SK-N-SH (cell line): ENCODE measurements around the gene TSPAN11. TPM values are rescaled to one million over a fixed set of nuclear protein-coding genes. Genes with fewer than 3 reads are reported as not detected.

Experiments used
- CTCF ChIA-PET: fragments of 300-600, 350-600 bp; formaldehyde crosslinking; extraction: SDS; loops from one replicate; lab custom pipeline; 2021; lab: Yijun Ruan, JAX
- POLR2A ChIA-PET: fragments of 350-600 bp; sonication (Branson Sonifier 250); formaldehyde crosslinking; extraction: SDS; loops from one replicate; lab custom pipeline; 2020; ENCODE audit warnings: antibody characterized with exemption, inconsistent platforms; lab: Yijun Ruan, JAX
- DNase-seq: peaks from one replicate; pipeline ENCODE4 v3.0.0; 2012
- H2AFZ ChIP-seq: fragments of 200-600 bp; sonication (generic); 2 replicates; pipeline ENCODE4 v1.8.1; 2016; ENCODE audit warnings: antibody characterized with exemption, mild to moderate bottlenecking, low read depth
- H3F3A ChIP-seq: fragments of 200-600 bp; sonication (generic); replicated peaks from 2 replicates; pipeline ENCODE3; 2016; ENCODE audit warnings: antibody characterized with exemption, mild to moderate bottlenecking; ENCODE audit not compliant: insufficient read depth
- H3K27ac ChIP-seq, 2 experiments: fragments of 200-500 bp in 1 of 2; fragments of 200-600 bp in 1 of 2; sonication (Bioruptor generic) in 1 of 2; sonication (generic), shearing (Covaris generic) in 1 of 2; 2 replicates each; pipeline versions ENCODE4 v1.5.1 to v1.6.1; 2014 to 2016; ENCODE audit warnings: low read depth in 2 of 2, inconsistent platforms in 1 of 2, low read length in 1 of 2, mild to moderate bottlenecking in 1 of 2, mixed read lengths in 1 of 2
- H3K27me3 ChIP-seq: fragments of 200-600 bp; sonication (generic), shearing (Covaris generic); 2 replicates; pipeline ENCODE4 v1.6.1; 2016; ENCODE audit warnings: mixed run types; ENCODE audit not compliant: insufficient read depth
- H3K36me3 ChIP-seq, 2 experiments: fragments of 200-500 bp in 1 of 2; fragments of 200-600 bp in 1 of 2; sonication (Bioruptor generic) in 1 of 2; sonication (generic) in 1 of 2; replicated peaks in 1 of 2; 2 replicates each; pipeline versions ENCODE3 to v1.5.1; 2014 to 2016; ENCODE audit warnings: low read length in 1 of 2, mild to moderate bottlenecking in 1 of 2; ENCODE audit not compliant: insufficient read depth in 2 of 2, control insufficient read depth in 1 of 2
- H3K4me1 ChIP-seq, 2 experiments: fragments of 200-500 bp in 1 of 2; fragments of 200-600 bp in 1 of 2; sonication (Bioruptor generic) in 1 of 2; sonication (generic), shearing (Covaris generic) in 1 of 2; 2 replicates each; pipeline versions ENCODE4 v1.5.1 to v1.6.1; 2014 to 2016; ENCODE audit warnings: low read depth in 1 of 2, low read length in 1 of 2, mixed run types in 1 of 2; ENCODE audit not compliant: insufficient read depth in 2 of 2, control insufficient read depth in 1 of 2
- H3K4me2 ChIP-seq: fragments of 200-600 bp; sonication (generic), shearing (Covaris generic); 2 replicates; pipeline ENCODE4 v1.6.1; 2017; ENCODE audit warnings: mixed run types
- H3K4me3 ChIP-seq, 2 experiments: fragments of 200-500 bp in 1 of 2; fragments of 200-600 bp in 1 of 2; sonication (Bioruptor generic) in 1 of 2; sonication (generic), shearing (Covaris generic) in 1 of 2; 2 replicates each; pipeline versions ENCODE4 v1.5.1 to v1.8.1; 2014 to 2016; ENCODE audit warnings: low read depth in 2 of 2, inconsistent platforms in 1 of 2, low read length in 1 of 2, mild to moderate bottlenecking in 1 of 2, mixed read lengths in 1 of 2, moderate library complexity in 1 of 2
- H3K79me2 ChIP-seq: fragments of 200-600 bp; sonication (generic); 2 replicates; pipeline ENCODE4 v1.8.1; 2017; ENCODE audit warnings: mild to moderate bottlenecking; ENCODE audit not compliant: insufficient read depth
- H3K9ac ChIP-seq: fragments of 200-600 bp; sonication (generic); 2 replicates; pipeline ENCODE4 v1.6.1; 2017; ENCODE audit warnings: mixed run types
- H3K9me2 ChIP-seq: fragments of 200-600 bp; sonication (generic); 2 replicates; pipeline ENCODE4 v1.6.1; 2017; ENCODE audit warnings: mixed run types
- H3K9me3 ChIP-seq: fragments of 200-600 bp; sonication (generic); 2 replicates; pipeline ENCODE4 v1.6.1; 2017; ENCODE audit warnings: mixed run types, mild to moderate bottlenecking, moderate library complexity
- H4K20me1 ChIP-seq: fragments of 200-600 bp; sonication (generic); 2 replicates; pipeline ENCODE4 v1.6.1; 2017; ENCODE audit warnings: mild to moderate bottlenecking, mixed run types; ENCODE audit not compliant: insufficient read depth
- ELF1 ChIP-seq: IDR thresholded peaks from 2 replicates; pipeline ENCODE4 v1.4.0; 2012
- EZH2phosphoT487 ChIP-seq: fragments of 200-600 bp; sonication (generic); IDR thresholded peaks from 2 replicates; pipeline ENCODE4 v1.6.1; 2017; ENCODE audit warnings: low read depth, mixed run types, mild to moderate bottlenecking, antibody characterized with exemption, moderate library complexity, borderline replicate concordance
- NRF1 ChIP-seq: IDR thresholded peaks from 2 replicates; pipeline ENCODE4 v1.6.1; 2012; ENCODE audit warnings: low read depth, mild to moderate bottlenecking, low read length
- RCOR1 ChIP-seq: fragments of 150-350 bp; IDR thresholded peaks from 2 replicates; pipeline ENCODE4 v1.6.1; 2017; ENCODE audit warnings: antibody characterized with exemption, low read length
- RFX5 ChIP-seq: IDR thresholded peaks from 2 replicates; pipeline ENCODE4 v1.6.1; 2012; ENCODE audit warnings: mild to moderate bottlenecking, improper control_type of control experiment, low read length
- RXRA ChIP-seq: IDR thresholded peaks from 2 replicates; pipeline ENCODE4 v1.4.0; 2012; ENCODE audit warnings: low read depth, mild to moderate bottlenecking, borderline replicate concordance
- SIN3A ChIP-seq: IDR thresholded peaks from 2 replicates; pipeline ENCODE4 v1.6.1; 2012; ENCODE audit warnings: low read depth, mild to moderate bottlenecking, low read length, moderate library complexity, borderline replicate concordance
- TAF1 ChIP-seq: IDR thresholded peaks from 2 replicates; pipeline ENCODE4 v1.6.1; 2012; ENCODE audit warnings: low read depth, mild to moderate bottlenecking, low read length, moderate library complexity, borderline replicate concordance
- TCF12 ChIP-seq: IDR thresholded peaks from 2 replicates; pipeline ENCODE4 v1.4.0; 2012
- TEAD4 ChIP-seq: IDR thresholded peaks from 2 replicates; pipeline ENCODE4 v1.4.0; 2012; ENCODE audit warnings: mild to moderate bottlenecking, borderline replicate concordance; ENCODE audit not compliant: insufficient read depth
- WGBS: methylation state at CpG from one replicate; pipeline ENCODE4 v1.1.6; 2017; ENCODE audit warnings: low lambda C conversion rate; 5-methylcytosine and 5-hydroxymethylcytosine counted together
- polyA plus RNA-seq, 3 experiments: library from polyadenylated mRNA; depleted of rRNA; stranded (reverse); fragments of >200 nt; gene quantifications; 2 replicates each; pipeline ENCODE4 v1.2.3, GENCODE V29; 2012
- TF ChIP-seq, protein P1 (sequence below): IDR thresholded peaks from 2 replicates; pipeline ENCODE4; 2012
- TF ChIP-seq, protein P2 (sequence below): IDR thresholded peaks from 2 replicates; pipeline ENCODE4 v1.4.0; 2012; ENCODE audit warnings: low read depth, borderline replicate concordance

Gene TSPAN11
- polyA plus RNA-seq, 1 of the 3 experiments (the other 2 are of a cell fraction), result 6.4 TPM

DNA sequence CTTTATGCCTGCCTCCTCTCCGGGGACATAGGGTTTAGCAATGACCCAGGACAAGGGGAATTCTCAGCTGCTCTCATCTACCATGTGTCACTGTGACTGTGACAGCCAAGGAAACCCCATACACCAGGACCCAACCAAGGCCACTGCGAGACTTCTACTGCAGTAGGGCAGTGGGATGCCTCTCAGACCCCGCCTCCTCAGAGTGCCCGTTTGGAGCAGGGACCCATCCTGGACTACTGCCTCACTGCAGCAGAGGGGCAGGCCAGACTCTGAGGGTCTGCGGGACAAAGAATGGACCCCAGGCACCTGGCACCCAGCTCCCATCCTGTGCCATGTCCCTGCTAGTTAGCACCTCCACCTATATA is 75.8 kb downstream of the TSPAN11 start:
- 67% methylated on average over 4 of the region's 5 CpGs for WGBS
- Histone ChIP-seq H3K9me2 (no peaks in the 10 kb centered on the region), H3K79me2 (no peaks in the 10 kb centered on the region), H3K27me3 (no peaks in the 10 kb centered on the region), H3K4me2 (no peak overlapping the region), H3K36me3 (no peaks in the 10 kb centered on the region), H3K9me3 (no peaks in the 10 kb centered on the region), H3K9ac (no peak overlapping the region), H3K27ac (no peak overlapping the region), H4K20me1 (no peaks in the 10 kb centered on the region), H2AFZ (no peak overlapping the region), H3K4me3 (no peak overlapping the region), H3F3A (no peaks in the 10 kb centered on the region), H3K4me1 (peaks cover 0 to 3% of the 10 kb centered on the region in 2 experiments; a peak in 2 of 4 replicates)
- DNase-seq, result no peak
- ChIA-PET POLR2A (no interaction called here), CTCF (interaction anchor here (1.5 kb wide), 1 partner anchor 16 kb away, joined by 4 read pairs; no protein-coding TSS in a partner anchor)
- TF ChIP-seq RCOR1, result no peak
- TF ChIP-seq, protein P1, sequence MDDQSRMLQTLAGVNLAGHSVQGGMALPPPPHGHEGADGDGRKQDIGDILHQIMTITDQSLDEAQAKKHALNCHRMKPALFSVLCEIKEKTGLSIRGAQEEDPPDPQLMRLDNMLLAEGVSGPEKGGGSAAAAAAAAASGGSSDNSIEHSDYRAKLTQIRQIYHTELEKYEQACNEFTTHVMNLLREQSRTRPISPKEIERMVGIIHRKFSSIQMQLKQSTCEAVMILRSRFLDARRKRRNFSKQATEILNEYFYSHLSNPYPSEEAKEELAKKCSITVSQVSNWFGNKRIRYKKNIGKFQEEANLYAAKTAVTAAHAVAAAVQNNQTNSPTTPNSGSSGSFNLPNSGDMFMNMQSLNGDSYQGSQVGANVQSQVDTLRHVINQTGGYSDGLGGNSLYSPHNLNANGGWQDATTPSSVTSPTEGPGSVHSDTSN, result no peak
- TF ChIP-seq TEAD4, result no peak
- TF ChIP-seq SIN3A, result no peak
- no peak for TF ChIP-seq TAF1
- no peak for TF ChIP-seq NRF1
- TF ChIP-seq TCF12, result no peak
- TF ChIP-seq, protein P2, sequence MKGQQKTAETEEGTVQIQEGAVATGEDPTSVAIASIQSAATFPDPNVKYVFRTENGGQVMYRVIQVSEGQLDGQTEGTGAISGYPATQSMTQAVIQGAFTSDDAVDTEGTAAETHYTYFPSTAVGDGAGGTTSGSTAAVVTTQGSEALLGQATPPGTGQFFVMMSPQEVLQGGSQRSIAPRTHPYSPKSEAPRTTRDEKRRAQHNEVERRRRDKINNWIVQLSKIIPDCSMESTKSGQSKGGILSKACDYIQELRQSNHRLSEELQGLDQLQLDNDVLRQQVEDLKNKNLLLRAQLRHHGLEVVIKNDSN, result no peak

DNA sequence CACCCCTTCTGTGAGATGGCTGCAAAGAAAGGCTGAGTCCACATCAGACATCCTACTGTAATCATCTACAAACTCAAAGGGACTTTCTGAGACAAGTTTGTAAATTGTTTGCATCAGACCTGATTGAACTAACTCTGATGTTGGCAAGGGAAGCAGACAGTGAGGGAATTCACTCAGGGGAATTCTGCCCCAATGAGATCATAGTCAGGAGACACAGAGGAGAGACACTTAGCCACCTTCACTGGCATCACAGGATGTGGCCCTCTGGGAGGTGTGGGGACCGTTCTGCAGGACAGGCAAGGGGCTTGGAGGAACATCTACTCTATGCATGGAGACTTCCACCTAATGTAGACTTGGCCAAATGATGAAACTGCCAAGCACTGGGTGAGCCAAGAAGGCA is 76.5 kb downstream of the TSPAN11 start:
- no peak overlapping the region for H3K27ac ChIP-seq
- H3K4me1 ChIP-seq, result peaks cover 3% of the 10 kb centered on the region in 2 experiments; a peak in 2 of 4 replicates
- H3K27me3 ChIP-seq, result no peaks in the 10 kb centered on the region
- no peaks in the 10 kb centered on the region for H3K36me3 ChIP-seq
- 18% methylated on average over 1 of the region's 1 CpG for WGBS
- no peak overlapping the region for H3K9ac ChIP-seq
- DNase-seq, result no peak
- H3K4me2 ChIP-seq, result no peak overlapping the region
- TF ChIP-seq RFX5, result no peak
- no peak for TF ChIP-seq EZH2phosphoT487
- TF ChIP-seq RXRA, result no peak
- no peak for TF ChIP-seq TEAD4
- TF ChIP-seq ELF1, result no peak
- TF ChIP-seq, all 33 proteins: peak for 0
- Histone ChIP-seq H3K9me2 (no peaks in the 10 kb centered on the region), H3K9me3 (no peaks in the 10 kb centered on the region), H3K4me3 (no peak overlapping the region), H3K79me2 (no peaks in the 10 kb centered on the region), H3F3A (no peaks in the 10 kb centered on the region), H2AFZ (no peak overlapping the region), H4K20me1 (no peaks in the 10 kb centered on the region)
- CTCF ChIA-PET, result interaction anchor here (1.0 to 1.5 kb wide), 2 partner anchors 17 to 152 kb away, joined by 4 read pairs; no protein-coding TSS in a partner anchor
- POLR2A ChIA-PET, result no interaction called here
